Measurements from ENCODE around the gene TRIM71.

The TRIM71 gene

GRCh38 chr3:32850226-32850625 lies 32.4 kb downstream of the TRIM71 start:
- WGBS, 2 experiments = 57 to 74% methylated on average over 2 to 3 of the region's 3 CpGs
- Histone ChIP-seq H3K36me3 (ENCODE audit: control insufficient read depth, insufficient read depth, low read length) (no peaks in the 10 kb centered on the region), H3K27me3 (ENCODE audit: control insufficient read depth, insufficient read depth, low read length, poor library complexity, severe bottlenecking) (no peaks in the 10 kb centered on the region), H3K27ac (ENCODE audit: insufficient read depth, low read depth, low read length, poor library complexity, severe bottlenecking) (peak overlapping the region; percentile 44), H3K4me3 (ENCODE audit: insufficient read depth, low read depth, low read length) (peak overlapping the region; percentile 1), H3K4me1 (ENCODE audit: control insufficient read depth, insufficient read depth, low read length) (peaks cover 66% of the 10 kb centered on the region), H3K9me3 (ENCODE audit: control insufficient read depth, low read length) (no peaks in the 10 kb centered on the region)

DNA sequence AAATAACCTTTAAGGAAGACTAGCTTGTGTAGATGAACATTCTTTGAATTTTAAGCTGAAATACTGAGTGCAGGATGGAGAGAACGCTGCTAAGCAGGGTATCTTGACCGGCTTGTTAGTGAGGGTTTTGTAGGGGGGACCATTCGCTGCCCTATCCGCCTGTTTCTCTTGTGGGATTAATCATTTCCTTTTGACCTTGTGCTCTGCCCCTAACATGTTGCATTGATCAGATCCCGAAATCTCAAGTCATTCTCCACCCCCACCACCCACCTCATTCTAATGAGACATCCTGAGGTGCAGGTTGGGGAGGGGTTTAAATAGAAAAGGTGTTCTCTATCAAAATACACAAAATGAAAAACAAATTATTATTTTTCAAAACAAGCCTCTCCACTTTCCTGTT lies 32.8 kb downstream of the TRIM71 start:
- 31 to 36% methylated on average over 4 of the region's 5 CpGs for WGBS, 2 experiments
- Histone ChIP-seq H3K27me3 (ENCODE audit: control insufficient read depth, insufficient read depth, low read length, poor library complexity, severe bottlenecking) (no peaks in the 10 kb centered on the region), H3K9me3 (ENCODE audit: control insufficient read depth, low read length) (no peaks in the 10 kb centered on the region), H3K4me3 (ENCODE audit: insufficient read depth, low read depth, low read length) (no peak overlapping the region), H3K36me3 (ENCODE audit: control insufficient read depth, insufficient read depth, low read length) (no peaks in the 10 kb centered on the region), H3K27ac (ENCODE audit: insufficient read depth, low read depth, low read length, poor library complexity, severe bottlenecking) (peak overlapping the region; percentile 50), H3K4me1 (ENCODE audit: control insufficient read depth, insufficient read depth, low read length) (peaks cover 64% of the 10 kb centered on the region)

GRCh38 chr3:32852146-32852545 lies 34.3 kb downstream of the TRIM71 start:
- H3K9me3 ChIP-seq (ENCODE audit: control insufficient read depth, low read length) = no peaks in the 10 kb centered on the region
- no peaks in the 10 kb centered on the region for H3K27me3 ChIP-seq (ENCODE audit: control insufficient read depth, insufficient read depth, low read length, poor library complexity, severe bottlenecking)
- peak overlapping the region; percentile 72 for H3K27ac ChIP-seq (ENCODE audit: insufficient read depth, low read depth, low read length, poor library complexity, severe bottlenecking)
- H3K4me3 ChIP-seq (ENCODE audit: insufficient read depth, low read depth, low read length) = no peak overlapping the region
- H3K36me3 ChIP-seq (ENCODE audit: control insufficient read depth, insufficient read depth, low read length) = no peaks in the 10 kb centered on the region
- WGBS, 2 experiments = 84 to 90% methylated on average over 4 of the region's 4 CpGs
- peaks cover 70% of the 10 kb centered on the region for H3K4me1 ChIP-seq (ENCODE audit: control insufficient read depth, insufficient read depth, low read length)

DNA sequence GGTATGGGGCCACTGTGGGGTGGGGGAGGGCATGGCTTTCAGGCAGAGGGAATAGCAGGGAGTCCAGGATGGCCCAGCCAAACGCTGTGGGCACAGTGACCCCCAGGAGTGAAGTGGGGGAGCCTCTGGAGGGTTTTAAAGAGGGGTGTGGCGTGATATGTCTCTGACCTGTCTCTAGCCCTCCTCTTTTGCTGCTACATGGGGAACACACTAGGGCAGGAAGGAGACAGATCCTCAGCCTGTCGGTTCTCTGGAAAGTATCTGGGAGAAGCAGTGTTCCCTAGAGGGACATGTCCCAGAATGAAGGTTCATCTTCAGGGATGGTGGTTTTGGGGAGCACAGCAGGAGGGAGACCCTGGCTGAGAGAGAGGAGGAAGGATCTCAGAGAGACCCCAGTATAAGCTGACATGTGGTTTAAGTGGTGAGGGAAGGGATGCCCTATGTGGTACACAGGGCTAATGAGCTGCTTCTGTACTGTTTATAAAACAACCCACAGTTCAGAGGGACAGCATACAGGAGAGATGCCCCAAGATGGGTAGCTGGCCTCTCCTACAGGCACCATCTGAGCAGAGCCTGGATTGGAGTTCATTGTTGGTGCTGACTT lies 37.7 kb downstream of the TRIM71 start:
- no peak overlapping the region for H3K27ac ChIP-seq (ENCODE audit: insufficient read depth, low read depth, low read length, poor library complexity, severe bottlenecking)
- no peaks in the 10 kb centered on the region for H3K27me3 ChIP-seq (ENCODE audit: control insufficient read depth, insufficient read depth, low read length, poor library complexity, severe bottlenecking)
- no peaks in the 10 kb centered on the region for H3K36me3 ChIP-seq (ENCODE audit: control insufficient read depth, insufficient read depth, low read length)
- WGBS, 2 experiments = 78 to 80% methylated on average over 3 of the region's 3 CpGs
- peaks cover 54% of the 10 kb centered on the region for H3K4me1 ChIP-seq (ENCODE audit: control insufficient read depth, insufficient read depth, low read length)
- H3K4me3 ChIP-seq (ENCODE audit: insufficient read depth, low read depth, low read length) = no peak overlapping the region
- no peaks in the 10 kb centered on the region for H3K9me3 ChIP-seq (ENCODE audit: control insufficient read depth, low read length)

- Histone ChIP-seq H3K4me1 (ENCODE audit: control insufficient read depth, insufficient read depth, low read length) (peaks cover 45% of the 10 kb centered on the region), H3K9me3 (ENCODE audit: control insufficient read depth, low read length) (no peaks in the 10 kb centered on the region), H3K36me3 (ENCODE audit: control insufficient read depth, insufficient read depth, low read length) (no peaks in the 10 kb centered on the region), H3K27ac (ENCODE audit: insufficient read depth, low read depth, low read length, poor library complexity, severe bottlenecking) (no peak overlapping the region), H3K27me3 (ENCODE audit: control insufficient read depth, insufficient read depth, low read length, poor library complexity, severe bottlenecking) (no peaks in the 10 kb centered on the region), H3K4me3 (ENCODE audit: insufficient read depth, low read depth, low read length) (no peak overlapping the region)
- 69 to 73% methylated on average over 6 of the region's 6 CpGs for WGBS, 2 experiments
Observed at GRCh38 chr3:32856355-32856889, 38.6 kb downstream of the TRIM71 start.

GRCh38 chr3:32856901-32857507 lies 39.2 kb downstream of the TRIM71 start:
- Histone ChIP-seq H3K9me3 (ENCODE audit: control insufficient read depth, low read length) (no peaks in the 10 kb centered on the region), H3K4me3 (ENCODE audit: insufficient read depth, low read depth, low read length) (no peak overlapping the region), H3K27ac (ENCODE audit: insufficient read depth, low read depth, low read length, poor library complexity, severe bottlenecking) (no peak overlapping the region), H3K4me1 (ENCODE audit: control insufficient read depth, insufficient read depth, low read length) (peaks cover 45% of the 10 kb centered on the region), H3K36me3 (ENCODE audit: control insufficient read depth, insufficient read depth, low read length) (no peaks in the 10 kb centered on the region), H3K27me3 (ENCODE audit: control insufficient read depth, insufficient read depth, low read length, poor library complexity, severe bottlenecking) (no peaks in the 10 kb centered on the region)
- WGBS, 2 experiments = 72 to 80% methylated on average over 4 to 6 of the region's 6 CpGs

- Histone ChIP-seq H3K9me3 (ENCODE audit: control insufficient read depth, low read length) (no peaks in the 10 kb centered on the region), H3K27ac (ENCODE audit: insufficient read depth, low read depth, low read length, poor library complexity, severe bottlenecking) (no peak overlapping the region), H3K4me3 (ENCODE audit: insufficient read depth, low read depth, low read length) (no peak overlapping the region), H3K27me3 (ENCODE audit: control insufficient read depth, insufficient read depth, low read length, poor library complexity, severe bottlenecking) (no peaks in the 10 kb centered on the region), H3K4me1 (ENCODE audit: control insufficient read depth, insufficient read depth, low read length) (peaks cover 49% of the 10 kb centered on the region), H3K36me3 (ENCODE audit: control insufficient read depth, insufficient read depth, low read length) (no peaks in the 10 kb centered on the region)
- 83 to 85% methylated on average over 6 of the region's 6 CpGs for WGBS, 2 experiments
Observed at GRCh38 chr3:32857921-32858320, 40.1 kb downstream of the TRIM71 start.

GRCh38 chr3:32859604-32860237 lies 41.9 kb downstream of the TRIM71 start:
- H3K4me3 ChIP-seq (ENCODE audit: insufficient read depth, low read depth, low read length) = no peak overlapping the region
- H3K36me3 ChIP-seq (ENCODE audit: control insufficient read depth, insufficient read depth, low read length) = no peaks in the 10 kb centered on the region
- no peaks in the 10 kb centered on the region for H3K9me3 ChIP-seq (ENCODE audit: control insufficient read depth, low read length)
- H3K4me1 ChIP-seq (ENCODE audit: control insufficient read depth, insufficient read depth, low read length) = peaks cover 56% of the 10 kb centered on the region
- WGBS, 2 experiments = 86% methylated on average over 4 of the region's 4 CpGs
- peak overlapping the region; percentile 47 for H3K27ac ChIP-seq (ENCODE audit: insufficient read depth, low read depth, low read length, poor library complexity, severe bottlenecking)
- H3K27me3 ChIP-seq (ENCODE audit: control insufficient read depth, insufficient read depth, low read length, poor library complexity, severe bottlenecking) = no peaks in the 10 kb centered on the region

- H3K36me3 ChIP-seq (ENCODE audit: control insufficient read depth, insufficient read depth, low read length) = no peaks in the 10 kb centered on the region
- H3K27ac ChIP-seq (ENCODE audit: insufficient read depth, low read depth, low read length, poor library complexity, severe bottlenecking) = no peak overlapping the region
- no peak overlapping the region for H3K4me3 ChIP-seq (ENCODE audit: insufficient read depth, low read depth, low read length)
Observed at GRCh38 chr3:32860499-32860898, 42.7 kb downstream of the TRIM71 start.

DNA sequence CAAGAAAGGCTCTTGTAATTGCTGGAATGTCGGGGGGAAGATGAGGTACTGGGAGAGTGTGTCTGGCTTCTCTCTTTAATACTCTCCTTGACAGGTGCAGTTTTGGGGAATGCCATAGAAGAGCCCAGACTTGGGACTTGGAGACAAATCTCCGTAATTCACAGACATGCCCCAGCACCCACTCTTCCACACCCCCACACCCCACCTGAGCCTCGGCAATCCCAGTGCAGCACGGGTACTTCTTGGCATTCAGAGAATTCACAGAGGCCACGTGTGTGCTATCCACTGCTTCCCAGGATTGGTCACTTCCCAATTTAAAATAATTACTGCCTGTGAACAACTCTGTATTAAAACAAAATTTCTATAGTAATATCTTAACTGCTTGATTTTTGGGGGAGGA lies 43.9 kb downstream of the TRIM71 start:
- WGBS, 2 experiments = 73 to 78% methylated on average over 5 of the region's 5 CpGs
- Histone ChIP-seq H3K4me3 (ENCODE audit: insufficient read depth, low read depth, low read length) (no peak overlapping the region), H3K4me1 (ENCODE audit: control insufficient read depth, insufficient read depth, low read length) (peaks cover 64% of the 10 kb centered on the region), H3K36me3 (ENCODE audit: control insufficient read depth, insufficient read depth, low read length) (no peaks in the 10 kb centered on the region), H3K27ac (ENCODE audit: insufficient read depth, low read depth, low read length, poor library complexity, severe bottlenecking) (no peak overlapping the region), H3K27me3 (ENCODE audit: control insufficient read depth, insufficient read depth, low read length, poor library complexity, severe bottlenecking) (no peaks in the 10 kb centered on the region), H3K9me3 (ENCODE audit: control insufficient read depth, low read length) (no peaks in the 10 kb centered on the region)

More at GRCh38 chr3:32860499-32860898, 42.7 kb downstream of the TRIM71 start:
- Histone ChIP-seq H3K4me1 (ENCODE audit: control insufficient read depth, insufficient read depth, low read length) (peaks cover 60% of the 10 kb centered on the region), H3K27me3 (ENCODE audit: control insufficient read depth, insufficient read depth, low read length, poor library complexity, severe bottlenecking) (no peaks in the 10 kb centered on the region), H3K9me3 (ENCODE audit: control insufficient read depth, low read length) (no peaks in the 10 kb centered on the region)
- WGBS, 2 experiments = 87 to 93% methylated on average over 4 of the region's 4 CpGs

Data from ectodermal cell (in vitro differentiated cells).